Central memory CD8-positive, alpha-beta T cell (primary cell): ENCODE measurements around the gene KDM5B.
"Not testable (repeated sequence)": the region's sequence is repeated elsewhere in the genome, so short reads cannot be mapped to it uniquely, and the experiment has no call there.

Experiments
- ATAC-seq: fragments of 150-1000 bp; cut with Tn5 transposase; replicated peaks from 2 replicates; pipeline ENCODE4 v1.10.0; 2022; ENCODE audit warnings: mild to moderate bottlenecking, moderate FRiP score, moderate number of reproducible peaks; ENCODE audit not compliant: poor library complexity, severe bottlenecking; ENCODE audit errors: extremely low read depth
- DNase-seq, 2 donors: peaks; one replicate each; pipeline ENCODE4 v3.0.0; 2021; ENCODE audit warnings: low spot score in 2 of 2
- H3K27ac Mint-ChIP-seq: one replicate; pipeline ENCODE4 v1.8.0; 2022; ENCODE audit warnings: low read depth, mild to moderate bottlenecking, moderate library complexity, mixed read lengths
- H3K27me3 Mint-ChIP-seq: one replicate; pipeline ENCODE4 v1.8.0; 2022; ENCODE audit warnings: mixed read lengths
- H3K36me3 Mint-ChIP-seq: one replicate; pipeline ENCODE4 v1.8.0; 2022; ENCODE audit warnings: mild to moderate bottlenecking, moderate library complexity, mixed read lengths; ENCODE audit not compliant: insufficient read depth
- H3K4me1 Mint-ChIP-seq: one replicate; pipeline ENCODE4 v1.8.0; 2022; ENCODE audit warnings: mixed read lengths
- H3K4me3 Mint-ChIP-seq: one replicate; pipeline ENCODE4 v1.8.0; 2022; ENCODE audit warnings: mild to moderate bottlenecking, moderate library complexity, mixed read lengths
- H3K9me3 Mint-ChIP-seq: one replicate; pipeline ENCODE4 v1.8.0; 2022; ENCODE audit warnings: mixed read lengths

The KDM5B gene

DNA sequence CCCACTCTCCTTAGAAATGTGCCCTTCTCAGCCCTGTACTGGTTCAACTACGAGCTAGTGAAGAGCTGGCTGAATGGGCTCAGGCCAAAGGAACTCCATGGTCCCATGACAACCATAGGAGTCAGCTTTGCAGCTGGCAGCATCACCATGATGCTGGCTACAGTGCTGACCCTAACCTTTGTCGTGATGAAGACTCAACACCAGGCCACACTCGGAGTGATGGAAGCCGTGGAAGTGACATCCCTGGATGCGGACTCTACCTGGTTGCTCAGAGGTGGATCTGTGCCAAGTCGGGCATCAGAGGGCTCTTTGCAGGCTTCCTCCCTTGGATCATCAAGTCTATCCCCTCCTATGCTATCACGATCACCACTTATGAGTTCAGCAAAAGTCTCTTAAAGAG, 11.6 kb downstream of the KDM5B start:
- Mint-ChIP-seq H3K27me3 (no peaks in the 10 kb centered on the region), H3K9me3 (no peaks in the 10 kb centered on the region), H3K27ac (no peak overlapping the region), H3K4me3 (no peak overlapping the region), H3K36me3 (peaks cover 5% of the 10 kb centered on the region), H3K4me1 (peaks cover 27% of the 10 kb centered on the region)
- ATAC-seq (no peak), DNase-seq (no peak)

DNA sequence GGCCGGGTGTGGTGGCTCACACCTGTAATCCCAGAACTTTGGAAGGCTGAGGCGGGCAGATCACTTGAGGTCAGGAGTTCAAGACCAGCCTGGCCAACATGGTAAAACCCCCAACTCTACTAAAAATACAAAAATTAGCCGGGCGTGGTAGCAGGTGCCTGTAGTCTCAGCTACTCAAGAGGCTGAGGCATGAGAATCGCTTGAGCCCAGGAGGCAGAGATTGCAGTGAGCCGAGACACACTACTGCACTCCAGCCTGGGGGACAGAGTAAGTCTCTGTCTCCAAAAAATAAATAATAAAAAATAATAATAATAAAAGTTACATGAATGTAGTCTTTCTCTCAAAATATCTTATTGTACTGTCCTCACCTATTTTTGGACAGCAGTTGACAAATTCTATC, 13.3 kb downstream of the KDM5B start:
- not testable (repeated sequence) for H3K9me3 Mint-ChIP-seq, H3K27ac Mint-ChIP-seq, H3K27me3 Mint-ChIP-seq, H3K36me3 Mint-ChIP-seq, ATAC-seq, DNase-seq, H3K4me3 Mint-ChIP-seq
- H3K4me1 Mint-ChIP-seq = peaks cover 20% of the 10 kb centered on the region

DNA sequence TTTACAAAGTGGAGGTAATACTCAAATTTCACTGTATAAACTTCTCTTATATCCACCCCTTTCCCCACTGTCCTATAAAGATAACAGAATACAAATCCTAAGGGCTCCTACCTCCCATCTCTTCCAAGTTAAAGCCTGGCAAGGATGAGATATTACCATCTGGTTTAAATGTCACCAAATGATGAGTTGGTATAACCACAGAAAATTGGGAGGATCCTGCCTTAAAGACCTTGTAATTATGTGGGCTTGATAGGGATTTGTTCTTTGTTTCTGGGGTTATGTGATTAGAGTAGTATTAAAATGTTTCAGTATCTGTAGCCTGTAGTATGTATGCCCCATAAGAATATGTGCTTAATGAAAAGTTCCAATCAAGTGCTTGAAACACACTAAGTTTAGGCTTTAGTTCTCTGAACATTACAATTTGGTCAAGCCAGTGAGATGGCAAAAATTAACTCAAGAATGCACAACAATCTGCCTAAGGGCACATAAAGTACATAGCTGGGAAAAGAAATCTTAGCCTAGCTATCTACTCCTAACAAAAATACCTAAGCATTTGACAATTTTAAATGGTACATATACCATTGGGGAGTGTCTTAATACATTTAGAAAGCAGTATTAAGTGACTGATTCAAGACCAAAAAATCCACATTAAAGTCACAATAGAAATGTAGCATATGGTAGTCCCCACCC, 14.0 kb downstream of the KDM5B start:
- H3K27ac Mint-ChIP-seq = no peak overlapping the region
- ATAC-seq (no peak), DNase-seq (no peak)
- H3K27me3 Mint-ChIP-seq = no peaks in the 10 kb centered on the region
- H3K36me3 Mint-ChIP-seq = no peaks in the 10 kb centered on the region
- no peak overlapping the region for H3K4me3 Mint-ChIP-seq
- H3K9me3 Mint-ChIP-seq = no peaks in the 10 kb centered on the region
- H3K4me1 Mint-ChIP-seq = peaks cover 20% of the 10 kb centered on the region

DNA sequence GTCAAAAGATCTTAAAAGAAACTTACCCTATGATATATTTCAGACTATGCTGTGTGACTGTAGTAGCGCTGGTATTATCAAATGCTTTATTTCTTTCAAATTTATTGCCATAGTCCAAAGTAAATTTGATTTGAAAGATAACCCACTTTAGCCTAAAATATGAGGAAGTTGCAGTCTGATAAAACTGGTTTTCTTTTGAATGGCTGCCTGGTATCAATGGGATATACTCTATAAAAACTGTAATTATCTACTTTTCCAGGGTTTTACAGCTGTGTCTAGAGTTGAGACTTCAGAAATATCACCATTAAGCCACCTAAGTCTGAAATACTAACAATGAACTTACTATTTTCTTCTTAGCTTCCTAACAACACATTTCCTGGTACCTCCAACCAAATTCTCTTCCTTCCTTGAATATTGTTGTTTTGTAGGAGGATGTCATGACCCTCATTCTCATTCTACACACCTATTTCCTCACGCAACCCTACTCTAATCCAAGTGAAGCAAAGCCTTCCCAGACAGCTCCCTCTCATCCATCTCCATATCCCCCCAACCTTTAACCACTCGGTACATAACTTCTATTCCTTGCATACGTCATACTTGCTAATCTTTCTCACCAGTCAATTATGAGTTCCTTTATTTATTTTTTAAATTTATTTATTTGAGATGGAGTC, 17.0 kb downstream of the KDM5B start:
- no peaks in the 10 kb centered on the region for H3K9me3 Mint-ChIP-seq
- ATAC-seq = no peak
- H3K27me3 Mint-ChIP-seq = no peaks in the 10 kb centered on the region
- peaks cover 12% of the 10 kb centered on the region for H3K4me1 Mint-ChIP-seq
- no peak for DNase-seq
- no peak overlapping the region for H3K27ac Mint-ChIP-seq
- no peaks in the 10 kb centered on the region for H3K36me3 Mint-ChIP-seq
- H3K4me3 Mint-ChIP-seq = no peak overlapping the region

DNA sequence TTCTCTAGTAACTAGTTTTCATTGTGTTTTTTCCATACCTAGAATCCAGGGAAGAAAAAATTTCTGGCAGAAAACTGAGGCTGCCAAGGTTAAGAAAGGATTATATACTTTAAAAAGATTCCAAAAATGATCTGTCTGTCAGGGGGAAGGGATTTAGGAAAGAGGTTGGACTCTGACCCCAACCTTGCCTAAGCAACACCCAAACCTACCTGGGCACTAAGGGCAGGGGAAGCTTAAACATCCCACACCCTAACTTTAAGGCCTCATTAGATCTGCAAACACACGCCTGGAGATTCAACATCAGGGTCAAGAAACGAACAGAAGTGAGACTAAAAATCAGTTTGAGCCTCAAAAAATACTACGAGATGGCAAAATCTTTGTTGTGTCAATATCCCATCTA, 19.4 kb downstream of the KDM5B start:
- no peak overlapping the region for H3K4me3 Mint-ChIP-seq
- H3K36me3 Mint-ChIP-seq = no peaks in the 10 kb centered on the region
- H3K9me3 Mint-ChIP-seq = no peaks in the 10 kb centered on the region
- no peaks in the 10 kb centered on the region for H3K27me3 Mint-ChIP-seq
- ATAC-seq (no peak), DNase-seq (no peak)
- peaks cover 16% of the 10 kb centered on the region for H3K4me1 Mint-ChIP-seq
- H3K27ac Mint-ChIP-seq = no peak overlapping the region

DNA sequence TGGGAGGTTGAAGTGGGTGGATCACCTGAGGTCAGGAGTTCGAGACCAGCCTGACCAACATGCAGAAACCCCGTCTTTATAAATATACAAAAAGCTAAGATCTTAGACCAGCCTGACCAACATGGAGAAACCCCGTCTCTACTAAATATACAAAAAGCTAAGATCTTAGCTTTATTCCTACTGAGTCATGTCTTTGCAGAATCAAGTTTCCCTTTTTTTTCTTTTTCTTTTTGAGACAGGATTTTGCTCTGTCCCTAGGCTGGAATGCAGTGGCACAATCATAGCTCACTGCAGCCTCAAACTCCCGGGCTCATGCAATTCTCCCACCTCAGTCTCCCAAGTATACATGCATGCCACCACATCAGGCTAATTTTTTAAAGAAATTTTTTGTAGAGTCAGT, 21.4 kb downstream of the KDM5B start:
- H3K9me3 Mint-ChIP-seq = no peaks in the 10 kb centered on the region
- no peak overlapping the region for H3K4me3 Mint-ChIP-seq
- no peak overlapping the region for H3K27ac Mint-ChIP-seq
- H3K27me3 Mint-ChIP-seq = no peaks in the 10 kb centered on the region
- peaks cover 16% of the 10 kb centered on the region for H3K4me1 Mint-ChIP-seq
- no peaks in the 10 kb centered on the region for H3K36me3 Mint-ChIP-seq
- ATAC-seq (no peak), DNase-seq (no peak)

DNA sequence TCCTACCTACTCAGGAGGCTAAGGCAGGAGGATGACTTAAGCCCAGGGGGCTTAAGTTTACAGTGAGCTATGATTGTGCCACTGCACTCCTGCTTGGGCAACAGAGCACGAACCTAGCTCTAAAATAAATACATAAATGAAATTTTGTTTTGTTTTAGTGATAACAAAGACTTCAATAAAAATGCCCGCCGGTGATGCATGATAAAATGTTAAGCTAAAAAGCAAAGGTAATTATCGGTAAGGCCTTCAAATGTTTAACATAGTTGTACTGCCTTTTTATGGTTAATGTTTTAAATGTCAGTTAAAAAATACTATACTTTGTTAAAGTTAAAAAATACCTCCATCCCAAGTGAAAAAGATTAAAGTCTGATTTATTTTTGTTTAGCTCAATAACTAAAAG, 27.0 kb downstream of the KDM5B start:
- no peak overlapping the region for H3K27ac Mint-ChIP-seq
- no peaks in the 10 kb centered on the region for H3K27me3 Mint-ChIP-seq
- DNase-seq (no peak), ATAC-seq (no peak)
- no peak overlapping the region for H3K4me3 Mint-ChIP-seq
- H3K4me1 Mint-ChIP-seq = peaks cover 14% of the 10 kb centered on the region
- H3K36me3 Mint-ChIP-seq = peaks cover 5% of the 10 kb centered on the region
- H3K9me3 Mint-ChIP-seq = no peaks in the 10 kb centered on the region

DNA sequence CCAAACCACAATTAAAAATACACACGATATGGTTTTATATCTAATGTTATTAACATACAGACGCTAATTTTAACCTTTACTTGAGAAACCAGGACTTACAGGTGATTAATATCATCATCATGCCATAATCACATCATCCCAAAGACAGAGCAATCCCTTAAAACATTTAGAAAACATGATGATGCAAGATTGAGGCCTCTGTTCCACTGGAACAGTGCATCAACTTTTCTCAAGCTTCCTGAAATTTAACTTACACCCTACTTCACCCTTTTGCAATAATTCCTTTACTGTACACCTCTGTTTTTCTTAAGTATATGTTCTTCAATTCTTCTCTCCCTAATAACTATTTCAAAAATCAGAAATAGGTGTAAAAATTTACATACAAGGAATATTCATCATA, 38.1 kb downstream of the KDM5B start:
- DNase-seq (no peak), ATAC-seq (no peak)
- Mint-ChIP-seq H3K27me3 (no peaks in the 10 kb centered on the region), H3K4me3 (no peak overlapping the region), H3K36me3 (peaks cover 37% of the 10 kb centered on the region), H3K4me1 (no peaks in the 10 kb centered on the region), H3K9me3 (no peaks in the 10 kb centered on the region), H3K27ac (no peak overlapping the region)

DNA sequence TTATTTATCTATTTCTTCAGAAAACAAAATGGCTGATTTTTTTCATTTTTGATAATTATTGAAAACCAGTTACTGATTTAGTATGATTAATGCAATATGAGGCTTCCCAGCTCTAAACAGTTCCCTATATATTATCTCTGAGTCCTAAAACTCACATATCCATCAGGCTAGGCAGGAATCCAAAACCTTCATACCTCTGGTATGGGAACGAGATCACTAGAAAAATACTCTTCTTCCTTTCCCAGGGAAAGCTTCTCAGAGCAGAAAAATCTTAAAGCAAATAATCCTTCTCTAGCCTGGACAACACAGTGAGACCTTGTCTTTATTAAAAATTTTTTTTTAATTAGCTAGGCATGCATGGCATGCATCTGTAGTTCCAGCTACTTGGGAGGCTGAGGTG, 42.5 kb downstream of the KDM5B start:
- Mint-ChIP-seq H3K4me3 (no peak overlapping the region), H3K4me1 (no peaks in the 10 kb centered on the region), H3K27me3 (no peaks in the 10 kb centered on the region), H3K36me3 (peaks cover 27% of the 10 kb centered on the region), H3K27ac (no peak overlapping the region), H3K9me3 (no peaks in the 10 kb centered on the region)
- DNase-seq (no peak), ATAC-seq (no peak)

DNA sequence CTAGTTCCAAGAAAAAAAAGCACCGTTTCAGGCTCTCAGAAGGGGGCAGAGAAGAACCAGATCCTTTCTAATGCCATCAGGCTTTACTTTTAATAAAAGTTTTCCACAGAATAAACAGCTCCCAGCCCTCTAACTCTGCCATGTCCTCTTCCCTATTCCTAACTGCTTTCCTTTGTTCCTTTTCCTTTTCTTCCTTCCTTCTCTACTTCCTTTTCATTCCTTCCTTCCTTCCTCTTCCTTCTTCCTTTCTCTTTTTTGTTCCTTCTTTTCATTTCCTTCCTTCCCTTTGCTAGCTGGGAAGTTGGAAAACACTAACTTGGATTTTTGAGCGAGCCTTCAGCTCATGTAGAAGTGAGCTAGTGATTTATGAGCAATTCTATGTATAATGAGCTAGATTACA, 46.2 kb downstream of the KDM5B start:
- Mint-ChIP-seq H3K9me3 (no peaks in the 10 kb centered on the region), H3K4me3 (no peak overlapping the region), H3K27ac (peak overlapping the region; percentile 58), H3K4me1 (no peaks in the 10 kb centered on the region), H3K36me3 (peaks cover 41% of the 10 kb centered on the region), H3K27me3 (no peaks in the 10 kb centered on the region)
- DNase-seq (no peak), ATAC-seq (no peak)

DNA sequence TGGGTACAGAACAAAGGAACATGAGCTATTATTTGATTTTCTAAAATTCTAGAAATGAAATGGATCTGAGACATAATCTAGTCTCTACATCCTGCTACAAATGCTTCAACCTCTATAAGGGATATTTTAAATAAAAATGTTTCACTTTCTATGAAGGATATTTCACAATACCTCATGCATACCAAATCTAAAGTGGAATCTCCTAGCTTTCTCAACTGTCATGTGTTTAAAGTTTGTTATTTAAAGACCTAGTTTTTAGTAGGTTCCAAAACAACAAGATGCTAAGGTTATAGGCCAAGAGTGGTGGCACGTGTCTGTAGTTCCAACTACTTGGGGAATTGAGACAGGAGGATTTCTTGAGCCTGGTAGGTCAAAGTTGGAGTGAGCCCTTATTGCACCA, 47.6 kb downstream of the KDM5B start:
- Mint-ChIP-seq H3K36me3 (peaks cover 48% of the 10 kb centered on the region), H3K9me3 (no peaks in the 10 kb centered on the region), H3K27ac (no peak overlapping the region), H3K4me3 (no peak overlapping the region), H3K27me3 (no peaks in the 10 kb centered on the region), H3K4me1 (no peaks in the 10 kb centered on the region)
- no peak for ATAC-seq
- DNase-seq = no peak

DNA sequence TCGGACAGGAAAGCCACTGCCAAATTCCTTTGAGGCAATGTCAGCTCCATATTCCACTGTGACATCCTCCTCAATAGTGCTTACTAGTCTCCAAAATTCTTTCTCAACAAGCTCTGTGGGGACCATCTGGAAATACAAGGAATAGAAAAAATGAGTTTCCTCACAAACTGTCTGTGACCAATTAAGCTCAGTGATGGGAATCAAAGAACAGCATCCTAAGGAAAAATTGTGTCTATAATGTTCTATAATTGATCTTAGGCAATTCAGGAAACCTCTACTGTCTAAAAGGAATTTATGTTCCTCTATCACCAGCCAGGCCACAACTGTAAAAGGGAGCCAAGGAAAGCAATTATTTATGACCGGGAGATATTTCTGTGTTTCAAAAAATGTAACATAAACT, 51.8 kb downstream of the KDM5B start:
- H3K36me3 Mint-ChIP-seq = peaks cover 56% of the 10 kb centered on the region
- no peaks in the 10 kb centered on the region for H3K4me1 Mint-ChIP-seq
- H3K9me3 Mint-ChIP-seq = no peaks in the 10 kb centered on the region
- no peaks in the 10 kb centered on the region for H3K27me3 Mint-ChIP-seq
- ATAC-seq (no peak), DNase-seq (no peak)
- H3K4me3 Mint-ChIP-seq = no peak overlapping the region
- H3K27ac Mint-ChIP-seq = no peak overlapping the region

DNA sequence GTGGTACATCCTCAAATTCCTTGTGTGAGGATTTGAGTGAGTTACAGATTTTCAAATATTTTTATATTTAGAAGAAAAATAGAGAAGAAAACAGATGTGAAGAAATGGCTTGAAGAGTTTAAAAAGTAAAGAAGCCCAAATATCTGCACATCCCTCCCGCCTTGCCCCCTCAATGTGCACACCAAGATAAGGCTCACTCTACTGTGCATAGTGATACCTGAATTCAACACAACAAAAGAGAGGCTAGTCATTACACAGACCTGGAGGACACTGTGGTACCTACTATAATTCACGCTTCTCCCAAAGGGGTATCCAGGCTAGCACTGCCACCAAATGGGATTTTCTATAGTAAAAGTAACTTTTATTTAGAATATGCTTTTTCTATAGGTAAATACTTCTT, 53.9 kb downstream of the KDM5B start:
- no peaks in the 10 kb centered on the region for H3K27me3 Mint-ChIP-seq
- DNase-seq = no peak
- peaks cover 53% of the 10 kb centered on the region for H3K36me3 Mint-ChIP-seq
- ATAC-seq = no peak
- H3K4me1 Mint-ChIP-seq = no peaks in the 10 kb centered on the region
- H3K27ac Mint-ChIP-seq = no peak overlapping the region
- H3K4me3 Mint-ChIP-seq = no peak overlapping the region
- no peaks in the 10 kb centered on the region for H3K9me3 Mint-ChIP-seq
